Choroid plexus epithelial cell (primary cell): Measurements from ENCODE around the gene KMT2C.

Experiments
- DNase-seq: peaks from one replicate; pipeline ENCODE4 v3.0.0-alpha.2; 2010; ENCODE audit warnings: low read depth
- H3K4me3 ChIP-seq: 2 replicates; pipeline ENCODE4 v1.5.1; 2011; ENCODE audit warnings: low read depth, mild to moderate bottlenecking, control low read depth, low read length, moderate library complexity
- TF ChIP-seq, protein P1 (sequence below): conservative IDR thresholded peaks from 2 replicates; pipeline ENCODE4 v1.5.1; 2011; ENCODE audit warnings: low read depth, mild to moderate bottlenecking, control low read depth, inconsistent platforms, low read length, moderate library complexity

Gene KMT2C

GRCh38 chr7:152341914-152342236 is 93.9 kb downstream of the KMT2C start:
- TF ChIP-seq, protein P1, sequence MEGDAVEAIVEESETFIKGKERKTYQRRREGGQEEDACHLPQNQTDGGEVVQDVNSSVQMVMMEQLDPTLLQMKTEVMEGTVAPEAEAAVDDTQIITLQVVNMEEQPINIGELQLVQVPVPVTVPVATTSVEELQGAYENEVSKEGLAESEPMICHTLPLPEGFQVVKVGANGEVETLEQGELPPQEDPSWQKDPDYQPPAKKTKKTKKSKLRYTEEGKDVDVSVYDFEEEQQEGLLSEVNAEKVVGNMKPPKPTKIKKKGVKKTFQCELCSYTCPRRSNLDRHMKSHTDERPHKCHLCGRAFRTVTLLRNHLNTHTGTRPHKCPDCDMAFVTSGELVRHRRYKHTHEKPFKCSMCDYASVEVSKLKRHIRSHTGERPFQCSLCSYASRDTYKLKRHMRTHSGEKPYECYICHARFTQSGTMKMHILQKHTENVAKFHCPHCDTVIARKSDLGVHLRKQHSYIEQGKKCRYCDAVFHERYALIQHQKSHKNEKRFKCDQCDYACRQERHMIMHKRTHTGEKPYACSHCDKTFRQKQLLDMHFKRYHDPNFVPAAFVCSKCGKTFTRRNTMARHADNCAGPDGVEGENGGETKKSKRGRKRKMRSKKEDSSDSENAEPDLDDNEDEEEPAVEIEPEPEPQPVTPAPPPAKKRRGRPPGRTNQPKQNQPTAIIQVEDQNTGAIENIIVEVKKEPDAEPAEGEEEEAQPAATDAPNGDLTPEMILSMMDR, result no peak
- DNase-seq, result no peak
- H3K4me3 ChIP-seq, result no peak overlapping the region

DNA sequence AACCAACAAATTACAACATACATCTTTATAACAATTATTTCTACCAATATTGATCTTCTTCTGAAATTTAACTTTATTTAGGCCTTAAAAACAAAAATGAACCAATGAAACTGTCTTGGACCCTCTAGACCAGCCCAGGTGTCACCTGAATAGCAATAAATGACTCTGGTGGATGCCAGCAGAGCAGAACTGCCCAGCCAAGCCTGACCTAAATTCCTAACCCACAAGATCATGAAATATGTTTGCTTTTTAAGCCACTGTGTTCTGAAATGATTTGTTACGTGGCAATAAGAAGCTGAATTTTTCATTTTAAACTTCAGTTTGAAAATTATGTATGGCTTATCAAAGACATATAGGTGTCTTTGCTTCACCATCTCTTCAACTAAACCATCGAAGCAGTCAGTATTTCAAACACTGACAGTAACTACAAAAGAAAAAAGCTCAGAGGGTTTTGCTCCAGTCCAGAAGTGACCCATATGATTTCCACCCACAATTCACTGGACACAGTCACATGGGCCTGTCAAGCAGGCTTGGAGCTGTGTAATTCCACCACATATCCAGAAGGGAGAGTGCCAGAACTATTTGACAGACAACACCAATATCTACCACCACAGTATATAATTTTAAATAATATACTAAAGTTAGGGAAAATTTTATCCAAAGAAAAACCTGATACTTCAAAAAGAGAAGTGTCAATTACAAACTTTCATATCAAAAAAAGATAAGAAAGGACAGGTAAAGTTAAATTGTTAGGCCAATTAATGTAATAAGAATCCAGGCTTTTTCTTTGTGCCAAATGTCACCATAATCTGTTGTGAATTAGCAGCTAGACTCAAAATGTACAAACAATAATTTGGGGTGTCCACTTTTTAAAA is 94.5 kb downstream of the KMT2C start:
- DNase-seq, result peak; percentile 88
- no peak overlapping the region for H3K4me3 ChIP-seq
- TF ChIP-seq, protein P1, result peak; percentile 71

- no peak for DNase-seq
- no peak overlapping the region for H3K4me3 ChIP-seq
- TF ChIP-seq, protein P1, result no peak
These were observed 95.6 kb downstream of the KMT2C start for GRCh38 chr7:152340161-152340560.

DNA sequence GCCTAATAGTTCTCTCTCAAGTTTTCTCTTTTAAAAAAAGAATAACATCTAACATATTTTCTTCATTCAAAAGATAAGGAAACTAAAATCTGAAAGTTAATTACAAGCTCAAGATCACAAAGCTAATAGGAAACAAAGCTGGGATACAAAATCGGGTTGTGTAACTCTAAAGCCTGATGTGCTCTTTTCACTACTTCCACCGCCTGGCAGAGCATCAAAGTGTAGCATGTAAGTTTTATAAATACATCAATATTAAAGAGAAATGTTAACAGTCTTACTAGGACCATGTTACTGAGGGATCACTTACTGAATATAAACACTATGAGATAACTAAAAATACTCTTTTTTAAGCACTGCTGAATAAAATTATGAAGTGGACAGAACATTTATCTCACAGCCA is 97.2 kb downstream of the KMT2C start:
- no peak overlapping the region for H3K4me3 ChIP-seq
- DNase-seq, result peak; percentile 39
- TF ChIP-seq, protein P1, result no peak

GRCh38 chr7:152336754-152337368 is 98.9 kb downstream of the KMT2C start:
- DNase-seq, result peak; percentile 71
- TF ChIP-seq, protein P1, result peak; percentile 73
- H3K4me3 ChIP-seq, result no peak overlapping the region

DNA sequence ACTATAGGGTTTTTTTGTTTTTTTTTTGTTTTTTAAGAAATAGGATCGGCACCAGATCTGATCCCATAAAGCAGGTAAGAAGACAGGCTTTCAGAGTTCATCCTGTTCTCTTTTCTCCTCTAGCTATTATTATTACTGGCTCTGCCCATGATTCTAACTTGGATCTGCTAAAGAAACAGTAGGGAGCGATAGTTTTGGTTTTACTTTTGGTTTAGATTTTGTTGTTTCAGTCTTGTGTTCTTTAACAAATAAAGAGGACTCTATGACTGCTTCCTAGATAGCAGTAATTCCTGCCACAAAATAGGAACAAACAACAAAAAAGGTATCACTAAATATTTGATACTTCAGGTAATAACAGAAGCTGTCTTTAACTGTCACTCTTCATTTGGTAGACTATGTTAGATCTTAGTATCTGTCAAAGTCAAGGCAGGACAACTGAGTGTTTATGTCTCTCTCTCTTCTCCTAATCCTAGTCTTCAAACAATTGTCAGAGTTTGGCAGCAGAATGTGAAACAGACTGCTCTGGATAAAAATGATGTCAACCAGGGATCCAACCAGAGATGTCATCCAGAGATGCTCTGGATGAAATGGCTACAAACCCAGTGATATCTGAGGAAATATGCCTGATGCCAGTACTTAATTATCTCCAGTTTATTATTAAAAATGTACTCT is 99.8 kb downstream of the KMT2C start:
- peak overlapping the region; percentile 32 for H3K4me3 ChIP-seq
- TF ChIP-seq, protein P1, result no peak
- DNase-seq, result peak; percentile 53
